Cardiac fibroblast (primary cell): ENCODE data around the gene TRIM43B.
"Not testable (repeated sequence)": the region's sequence is repeated elsewhere in the genome, so short reads cannot be mapped to it uniquely, and the experiment has no call there.

ENCODE experiments used
- DNase-seq, 2 donors: peaks; one replicate each; pipeline versions ENCODE4 v3.0.0 to v3.0.0-alpha.2; 2010; ENCODE audit warnings: low read depth in 2 of 2
- H3K4me3 ChIP-seq, 2 donors: replicated peaks in 1 of 2; 1 replicate in 1 of 2; 2 replicates in 1 of 2; pipeline ENCODE4 v1.5.1; 2011; ENCODE audit warnings: low read depth in 2 of 2, low read length in 2 of 2, mild to moderate bottlenecking in 2 of 2, moderate library complexity in 1 of 2
- CTCF ChIP-seq: IDR thresholded peaks from one replicate; pipeline ENCODE4 v1.5.1; 2011; ENCODE audit warnings: low read depth, mild to moderate bottlenecking, low read length, inconsistent platforms

The TRIM43B gene

GRCh38 chr2:95484654-95485053 lies at the start of gene TRIM43B:
Gene TRIM43B, minus strand, starts transcription at chr2:95484754. Its CDS starts 2,040 bp downstream, at chr2:95482714.
- not testable (repeated sequence) for H3K4me3 ChIP-seq, DNase-seq

- TF ChIP-seq CTCF, result no peak
- DNase-seq, result peak in 1 of 2 donors; percentile 13
- H3K4me3 ChIP-seq, result no peak overlapping the region
Measured at GRCh38 chr2:95531254-95531771, 46.8 kb upstream of the TRIM43B start.

- peak; percentile 25 to 79 for DNase-seq
- no peak for TF ChIP-seq CTCF
- no peak overlapping the region for H3K4me3 ChIP-seq
Measured at GRCh38 chr2:95530734-95531133, 46.2 kb upstream of the TRIM43B start.

- H3K4me3 ChIP-seq, result peak overlapping the region; percentile 69 to 73
- DNase-seq, result peak; percentile 73 to 76
- TF ChIP-seq CTCF, result peak; percentile 34
Measured at GRCh38 chr2:95526360-95527341, 42.1 kb upstream of the TRIM43B start.

GRCh38 chr2:95525294-95526035 lies 40.9 kb upstream of the TRIM43B start:
- TF ChIP-seq CTCF, result no peak
- peak overlapping the region in 1 of 2 donors; percentile 69 for H3K4me3 ChIP-seq
- peak; percentile 2 to 18 for DNase-seq

- no peak overlapping the region for H3K4me3 ChIP-seq
- no peak for DNase-seq
- no peak for TF ChIP-seq CTCF
Measured at GRCh38 chr2:95524195-95524594, 39.6 kb upstream of the TRIM43B start.

GRCh38 chr2:95514718-95515117 lies 30.2 kb upstream of the TRIM43B start:
- no peak overlapping the region for H3K4me3 ChIP-seq
- TF ChIP-seq CTCF, result no peak
- DNase-seq, result no peak

- DNase-seq, H3K4me3 ChIP-seq: not testable (repeated sequence)
Measured at GRCh38 chr2:95514226-95514625, 29.7 kb upstream of the TRIM43B start.
